Choroid plexus epithelial cell (primary cell): ENCODE results near the gene MGLL.

Experiments
- DNase-seq: peaks from one replicate; pipeline ENCODE4 v3.0.0-alpha.2; 2010; ENCODE audit warnings: low read depth
- H3K4me3 ChIP-seq: 2 replicates; pipeline ENCODE4 v1.5.1; 2011; ENCODE audit warnings: low read depth, mild to moderate bottlenecking, control low read depth, low read length, moderate library complexity
- CTCF ChIP-seq: conservative IDR thresholded peaks from 2 replicates; pipeline ENCODE4 v1.5.1; 2011; ENCODE audit warnings: low read depth, mild to moderate bottlenecking, control low read depth, inconsistent platforms, low read length, moderate library complexity

The MGLL gene

GRCh38 chr3:127815001-127815400 is 7.3 kb downstream of the MGLL start:
- no peak for TF ChIP-seq CTCF
- DNase-seq = no peak
- no peak overlapping the region for H3K4me3 ChIP-seq

DNA sequence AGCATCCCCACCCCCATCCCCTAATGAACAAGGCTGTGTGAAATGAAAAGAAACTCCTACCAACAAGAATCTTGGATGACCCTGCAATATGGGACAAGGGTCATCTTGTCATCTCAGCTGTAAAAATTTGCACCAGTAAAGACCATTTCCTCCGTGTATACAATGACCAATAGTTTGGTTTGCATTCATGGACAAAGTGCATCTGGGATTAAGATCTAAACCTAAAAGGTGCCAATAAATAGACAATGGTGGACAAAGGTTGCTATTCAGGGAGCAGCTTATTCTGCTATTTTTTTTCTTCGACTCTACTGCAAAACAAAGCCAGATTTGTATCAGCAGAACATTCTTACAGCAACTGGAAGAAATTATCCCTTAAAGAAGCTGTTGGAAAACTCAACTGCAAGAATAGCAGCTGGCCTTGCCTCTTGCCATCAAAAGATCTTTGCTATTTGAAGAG is 8.0 kb downstream of the MGLL start:
- no peak for TF ChIP-seq CTCF
- no peak for DNase-seq
- no peak overlapping the region for H3K4me3 ChIP-seq

DNA sequence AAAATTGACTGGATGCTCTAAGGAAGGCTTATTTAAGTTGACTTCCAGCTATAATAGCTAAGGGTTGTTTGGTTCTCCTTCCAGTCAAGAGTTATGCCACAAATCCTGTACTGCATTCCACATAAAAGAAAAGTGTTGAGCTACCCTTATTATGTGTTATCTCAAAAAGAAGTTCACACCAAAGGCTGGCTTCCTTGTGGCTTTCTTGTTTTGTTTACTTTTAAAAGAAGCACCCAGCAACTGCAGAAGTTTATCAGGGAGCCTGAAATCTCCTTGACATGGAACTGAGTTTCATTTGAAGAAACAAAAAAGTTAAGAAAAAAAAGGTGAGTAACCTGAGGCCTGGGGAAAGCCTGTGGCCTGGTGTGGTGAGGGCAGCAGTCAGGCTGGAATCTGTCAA is 10.2 kb downstream of the MGLL start:
- DNase-seq = no peak
- no peak overlapping the region for H3K4me3 ChIP-seq
- TF ChIP-seq CTCF = no peak

DNA sequence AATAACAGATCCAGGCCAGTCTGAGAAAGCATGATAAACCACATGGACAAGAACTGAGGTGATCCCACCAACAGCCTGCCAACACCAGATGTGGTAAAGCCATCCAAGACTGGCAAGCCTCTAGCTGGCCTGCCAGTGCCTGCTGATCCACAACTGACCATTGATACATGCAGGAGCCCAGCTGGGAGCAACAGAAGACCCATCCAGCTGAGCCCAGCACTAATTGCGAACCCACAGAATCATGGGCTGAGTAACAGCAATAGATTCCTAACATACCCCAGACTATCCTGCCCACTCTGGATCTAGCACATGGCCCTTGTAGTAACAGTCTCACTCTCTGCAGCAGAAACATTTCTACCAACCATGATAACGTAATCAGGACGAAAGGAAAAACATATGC is 10.6 kb downstream of the MGLL start:
- no peak for DNase-seq
- no peak for TF ChIP-seq CTCF

DNA sequence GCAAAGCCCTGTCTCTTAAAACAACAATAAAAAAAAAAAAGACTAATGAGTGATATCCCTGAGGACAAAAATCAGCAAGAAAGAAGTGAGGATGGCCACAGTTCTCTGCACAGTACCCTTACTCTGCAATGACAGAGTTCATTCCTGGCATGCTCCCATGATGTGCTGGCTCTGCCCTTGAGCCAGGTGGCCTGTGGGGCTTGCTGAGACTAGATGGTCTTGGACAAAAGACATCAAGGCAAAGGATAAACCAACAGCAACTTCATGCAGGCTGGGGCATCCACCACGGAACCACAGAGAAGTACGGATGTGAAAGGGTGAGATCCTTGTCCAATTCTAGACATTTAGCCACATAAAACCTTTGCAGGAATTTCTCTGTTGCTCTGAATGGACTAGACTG is 12.7 kb downstream of the MGLL start:
- H3K4me3 ChIP-seq = no peak overlapping the region
- no peak for TF ChIP-seq CTCF
- DNase-seq = no peak

More for the DNA sequence above, 10.6 kb downstream of the MGLL start:
- H3K4me3 ChIP-seq = no peak overlapping the region

DNA sequence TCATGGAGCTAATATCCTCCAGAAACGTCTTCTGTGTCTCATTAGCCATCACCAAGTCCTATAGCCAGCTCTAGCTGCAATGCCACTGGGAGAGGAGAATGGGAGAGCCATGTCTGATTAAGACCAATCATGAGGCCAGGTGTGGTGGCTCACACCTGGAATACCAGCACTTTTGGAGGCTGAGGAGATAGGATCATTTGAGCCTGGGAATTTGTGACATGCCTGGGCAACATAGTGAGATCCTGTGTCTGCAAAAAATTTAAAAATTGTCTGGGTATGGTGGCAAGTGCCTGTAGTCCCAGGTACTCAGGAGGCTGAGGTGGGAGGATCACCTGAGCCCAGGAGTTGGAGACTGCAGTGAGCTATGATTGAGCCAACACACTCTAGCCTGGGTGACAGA is 13.1 kb downstream of the MGLL start:
- no peak for DNase-seq
- H3K4me3 ChIP-seq = no peak overlapping the region
- no peak for TF ChIP-seq CTCF

- no peak overlapping the region for H3K4me3 ChIP-seq
- no peak for TF ChIP-seq CTCF
- DNase-seq = no peak
Measured at GRCh38 chr3:127808197-127808596, 14.1 kb downstream of the MGLL start.
